GM23338 (cell line): ENCODE measurements around the gene CRHR1. TPM values are rescaled to one million over a fixed set of nuclear protein-coding genes. Genes with fewer than 3 reads are reported as not detected.

ENCODE experiments used
- ATAC-seq: fragments of 200-7000 bp; cut with Tn5 transposase; 3 replicates; pipeline ENCODE4 v1.9.1; 2020
- DNase-seq: peaks from one replicate; pipeline ENCODE4 v3.0.0-alpha.2; 2015; ENCODE audit warnings: low spot score
- H2AFZ ChIP-seq: fragments of 200-600 bp; sonication (generic); 2 replicates; pipeline ENCODE4 v1.8.0; 2016; ENCODE audit warnings: antibody characterized with exemption, mild to moderate bottlenecking, moderate library complexity
- H3F3A ChIP-seq: fragments of 200-600 bp; sonication (generic); replicated peaks from 2 replicates; pipeline ENCODE4 v1.8.0; 2017; ENCODE audit warnings: antibody characterized with exemption, mixed run types, low read depth
- H3K27ac ChIP-seq: fragments of 200-600 bp; sonication (generic); 2 replicates; pipeline ENCODE4 v1.6.1; 2016; ENCODE audit warnings: low read depth
- H3K27me3 ChIP-seq: fragments of 200-600 bp; sonication (generic); 2 replicates; pipeline ENCODE4 v1.8.0; 2016; ENCODE audit warnings: mild to moderate bottlenecking, mixed run types, moderate library complexity; ENCODE audit not compliant: insufficient read depth
- H3K36me3 ChIP-seq: fragments of 200-600 bp; sonication (generic); 2 replicates; pipeline ENCODE4 v1.8.0; 2016; ENCODE audit warnings: mild to moderate bottlenecking; ENCODE audit not compliant: insufficient read depth
- H3K4me1 ChIP-seq: fragments of 200-600 bp; sonication (generic); 2 replicates; pipeline ENCODE4 v1.8.0; 2016; ENCODE audit warnings: mild to moderate bottlenecking, moderate library complexity; ENCODE audit not compliant: insufficient read depth
- H3K4me2 ChIP-seq: fragments of 200-600 bp; sonication (generic); 2 replicates; pipeline ENCODE4 v1.7.1; 2017; ENCODE audit warnings: mixed run types
- H3K4me3 ChIP-seq: fragments of 200-600 bp; sonication (generic); 2 replicates; pipeline ENCODE4 v1.6.1; 2016; ENCODE audit warnings: mixed run types
- H3K79me2 ChIP-seq: fragments of 200-600 bp; sonication (generic); replicated peaks from 2 replicates; pipeline ENCODE4 v1.8.0; 2017; ENCODE audit warnings: mild to moderate bottlenecking; ENCODE audit not compliant: insufficient read depth
- H3K9me2 ChIP-seq: fragments of 200-600 bp; sonication (generic); 2 replicates; pipeline ENCODE4 v1.8.0; 2017; ENCODE audit not compliant: insufficient read depth
- H4K20me1 ChIP-seq: fragments of 200-600 bp; sonication (generic); replicated peaks from 2 replicates; pipeline ENCODE4 v1.8.0; 2017; ENCODE audit warnings: mild to moderate bottlenecking; ENCODE audit not compliant: insufficient read depth
- H3K27ac Mint-ChIP-seq: 2 replicates; pipeline ENCODE4 v1.8.0; 2020; ENCODE audit warnings: inconsistent platforms, mild to moderate bottlenecking, moderate library complexity, mixed read lengths
- H3K27me3 Mint-ChIP-seq: 3 replicates; pipeline ENCODE4 v1.8.0; 2022; ENCODE audit warnings: low read depth, mild to moderate bottlenecking, moderate library complexity, mixed read lengths, inconsistent platforms; ENCODE audit not compliant: insufficient read depth, poor library complexity
- H3K36me3 Mint-ChIP-seq: 3 replicates; pipeline ENCODE4 v1.8.0; 2021; ENCODE audit warnings: low read depth, mild to moderate bottlenecking, inconsistent platforms, moderate library complexity, mixed read lengths
- H3K4me1 Mint-ChIP-seq: 3 replicates; pipeline ENCODE4 v1.8.0; 2020; ENCODE audit warnings: mild to moderate bottlenecking, inconsistent platforms, mixed read lengths
- H3K4me3 Mint-ChIP-seq: 3 replicates; pipeline ENCODE4 v1.8.0; 2021; ENCODE audit warnings: moderate library complexity, mild to moderate bottlenecking, inconsistent platforms, mixed read lengths
- H3K9me3 Mint-ChIP-seq: 3 replicates; pipeline ENCODE4 v1.8.0; 2020; ENCODE audit warnings: moderate library complexity, mild to moderate bottlenecking, inconsistent platforms, mixed read lengths
- CREB1 ChIP-seq: fragments of 250-450 bp; sonication (Bioruptor Pico); IDR thresholded peaks from 2 replicates; pipeline ENCODE4 v1.5.0; 2020; ENCODE audit warnings: low read depth, mild to moderate bottlenecking, moderate library complexity
- CTCF ChIP-seq, 2 experiments: fragments of 200-600 bp in 1 of 2; sonication (generic) in 1 of 2; conservative IDR thresholded peaks; 2 replicates each; pipeline versions ENCODE4 v1.5.1 to v1.6.1; 2016 to 2017; ENCODE audit warnings: antibody characterized with exemption in 2 of 2, low read depth in 2 of 2, mild to moderate bottlenecking in 2 of 2, moderate library complexity in 1 of 2
- EZH2 ChIP-seq: fragments of 200-600 bp; sonication (generic); IDR thresholded peaks from one replicate; pipeline ENCODE4 v1.8.0; 2017; ENCODE audit warnings: antibody characterized with exemption, mild to moderate bottlenecking, low read depth; ENCODE audit not compliant: unreplicated experiment
- EZH2phosphoT487 ChIP-seq: fragments of 200-600 bp; sonication (generic); IDR thresholded peaks from one replicate; pipeline ENCODE4 v1.8.1; 2018; ENCODE audit warnings: antibody characterized with exemption; ENCODE audit not compliant: unreplicated experiment
- JUNB ChIP-seq: IDR thresholded peaks from one replicate; pipeline ENCODE4 v1.6.1; 2016; ENCODE audit warnings: antibody characterized with exemption; ENCODE audit not compliant: unreplicated experiment
- NANOG ChIP-seq: IDR thresholded peaks from 2 replicates; pipeline ENCODE4 v1.6.1; 2016; ENCODE audit warnings: antibody characterized with exemption, borderline replicate concordance
- REST ChIP-seq: IDR thresholded peaks from one replicate; pipeline ENCODE4 v1.6.1; 2018; ENCODE audit warnings: antibody characterized with exemption; ENCODE audit not compliant: unreplicated experiment
- ZNF114 ChIP-seq: fragments of 250-450 bp; sonication (Bioruptor Pico); IDR thresholded peaks from 2 replicates; pipeline ENCODE4 v1.5.0; 2020; ENCODE audit warnings: mild to moderate bottlenecking, moderate library complexity
- ZNF331 ChIP-seq: fragments of 250-450 bp; sonication (Bioruptor Pico); IDR thresholded peaks from 2 replicates; pipeline ENCODE4 v1.5.0; 2020; ENCODE audit warnings: low read depth, mild to moderate bottlenecking, moderate library complexity
- polyA plus RNA-seq: library from polyadenylated mRNA; unstranded; fragments of >200 nt; fragmentation: Nextera tagmentation; extraction: Ambion mirVana; gene quantifications from 2 replicates; pipeline ENCODE4 v1.2.1, GENCODE V29; 2016
- total RNA-seq: library from RNA; depleted of rRNA; stranded (reverse); fragments of >200 nt; shearing (Covaris generic); gene quantifications from 2 replicates; pipeline ENCODE4 v1.2.3, GENCODE V29; 2014

CRHR1 gene
- total and polyA plus RNA-seq, 2 experiments from 2014 or later: 0.19 to 0.76 TPM

DNA sequence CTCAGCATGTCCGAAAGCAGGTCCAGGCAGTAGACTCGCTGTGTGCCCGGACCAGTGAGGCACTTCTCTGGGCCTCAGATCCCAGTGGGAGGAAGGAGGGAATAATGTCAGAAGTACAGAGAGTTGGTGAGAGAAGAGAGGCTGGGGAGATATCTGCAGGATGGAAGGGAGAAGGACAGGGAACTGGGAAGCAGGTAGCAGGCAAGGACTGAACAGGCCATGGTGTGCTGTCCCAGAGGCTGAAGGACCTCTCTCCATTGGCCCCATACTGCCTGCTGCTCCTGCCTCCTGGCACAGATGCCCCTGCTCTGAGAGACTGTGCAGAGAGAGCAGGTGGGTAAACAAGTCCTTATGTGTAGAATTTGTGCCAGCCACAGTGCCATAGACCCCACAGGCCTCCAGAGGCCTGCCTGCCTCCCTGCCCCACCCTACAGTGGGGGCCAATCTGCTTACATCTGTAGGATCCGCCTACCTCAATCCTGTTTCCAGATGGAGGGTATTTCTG lies 34.2 kb upstream of the CRHR1 start:
- no peak for TF ChIP-seq REST
- TF ChIP-seq EZH2phosphoT487: no peak
- TF ChIP-seq CREB1 (CRISPR knock-in tag): no peak
- no peak for TF ChIP-seq NANOG
- TF ChIP-seq EZH2: no peak
- no peaks in the 10 kb centered on the region for H4K20me1 ChIP-seq
- no peaks in the 10 kb centered on the region for H3F3A ChIP-seq
- H3K36me3 ChIP-seq: no peaks in the 10 kb centered on the region
- Mint-ChIP-seq H3K36me3 (no peaks in the 10 kb centered on the region), H3K4me3 (no peak overlapping the region), H3K27ac (no peak overlapping the region), H3K4me1 (peaks cover 10% of the 10 kb centered on the region; the same call in 2 of the 3 replicates), H3K9me3 (no peaks in the 10 kb centered on the region), H3K27me3 (peaks cover 49% of the 10 kb centered on the region)
- ATAC-seq (no peak), DNase-seq (no peak)
- peaks cover 47% of the 10 kb centered on the region for H3K27me3 ChIP-seq
- H3K9me2 ChIP-seq: no peaks in the 10 kb centered on the region
- H3K4me2 ChIP-seq: no peak overlapping the region
- no peak overlapping the region for H2AFZ ChIP-seq
- no peak overlapping the region for H3K27ac ChIP-seq
- no peaks in the 10 kb centered on the region; the same call in 1 of the 2 replicates for H3K4me1 ChIP-seq
- H3K4me3 ChIP-seq: no peak overlapping the region
- H3K79me2 ChIP-seq: no peaks in the 10 kb centered on the region

- Histone ChIP-seq H3K79me2 (no peaks in the 10 kb centered on the region), H2AFZ (no peak overlapping the region), H4K20me1 (no peaks in the 10 kb centered on the region), H3K4me3 (no peak overlapping the region), H3K4me1 (no peaks in the 10 kb centered on the region; the same call in 1 of the 2 replicates), H3K27me3 (peaks cover 37% of the 10 kb centered on the region), H3F3A (no peaks in the 10 kb centered on the region), H3K4me2 (no peak overlapping the region), H3K9me2 (no peaks in the 10 kb centered on the region), H3K27ac (no peak overlapping the region), H3K36me3 (no peaks in the 10 kb centered on the region)
- Mint-ChIP-seq H3K9me3 (no peaks in the 10 kb centered on the region), H3K27ac (no peak overlapping the region), H3K4me1 (peaks cover 5% of the 10 kb centered on the region; the same call in 2 of the 3 replicates), H3K27me3 (peaks cover 40% of the 10 kb centered on the region), H3K4me3 (no peak overlapping the region), H3K36me3 (no peaks in the 10 kb centered on the region)
- DNase-seq (no peak), ATAC-seq (no peak)
- TF ChIP-seq EZH2phosphoT487 (no peak), ZNF331 (CRISPR knock-in tag) (no peak), EZH2 (no peak), CTCF (conservative IDR thresholded peaks at IDR 0.05; ENCODE audit: low read depth in 2 of 2) (no peak), CREB1 (CRISPR knock-in tag) (no peak), JUNB (no peak), ZNF114 (no peak), REST (no peak)
Observed at GRCh38 chr17:45750779-45751440, 33.2 kb upstream of the CRHR1 start.
